Measurements from ENCODE around the gene GNAT1.
"Not testable (repeated sequence)": the region's sequence is repeated elsewhere in the genome, so short reads cannot be mapped to it uniquely, and the experiment has no call there.

GNAT1 gene

GRCh38 chr3:50203809-50204803 lies 12.7 kb downstream of the GNAT1 start:
- no peak for DNase-seq

DNA sequence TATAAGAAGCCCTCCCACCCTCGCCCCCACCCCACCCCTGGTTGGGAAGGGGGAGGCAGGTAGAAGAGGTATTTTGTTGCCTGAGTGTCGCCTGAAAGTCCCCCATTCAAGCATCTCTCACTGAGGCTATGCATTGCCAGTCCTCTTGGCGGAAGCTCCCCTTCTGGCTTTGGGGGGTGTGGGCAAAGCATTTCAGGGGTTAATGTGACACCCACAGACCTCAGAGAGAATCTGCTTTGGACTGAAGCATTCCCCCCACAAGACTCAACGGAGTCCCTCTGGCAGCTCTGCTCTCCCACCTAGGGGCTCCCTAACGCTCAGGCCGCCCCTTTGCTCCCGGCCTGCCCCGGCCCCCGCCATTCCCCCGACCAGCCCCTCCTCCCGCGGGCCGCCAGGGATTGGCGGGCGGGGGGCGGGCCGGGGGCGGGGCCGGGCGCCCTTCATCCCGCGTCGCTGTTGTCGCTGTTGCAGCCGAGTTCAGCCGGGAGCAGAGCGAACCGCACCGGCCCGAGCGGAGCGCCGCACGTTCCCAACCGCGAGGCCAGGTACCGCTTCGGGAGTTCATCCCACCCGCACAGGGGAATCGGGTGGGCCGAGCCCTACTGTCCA lies 13.5 kb downstream of the GNAT1 start, which contains the start of gene SLC38A3:
Gene SLC38A3, plus strand, starts transcription at position 468 of the 609 bp plus-strand sequence. CDS start 8,929 bp downstream, outside the sequence.
- DNase-seq = no peak

GRCh38 chr3:50205413-50206276 lies 14.2 kb downstream of the GNAT1 start:
- no peak for DNase-seq

- DNase-seq = no peak
These were observed 16.1 kb downstream of the GNAT1 start for GRCh38 chr3:50207359-50208042.

DNA sequence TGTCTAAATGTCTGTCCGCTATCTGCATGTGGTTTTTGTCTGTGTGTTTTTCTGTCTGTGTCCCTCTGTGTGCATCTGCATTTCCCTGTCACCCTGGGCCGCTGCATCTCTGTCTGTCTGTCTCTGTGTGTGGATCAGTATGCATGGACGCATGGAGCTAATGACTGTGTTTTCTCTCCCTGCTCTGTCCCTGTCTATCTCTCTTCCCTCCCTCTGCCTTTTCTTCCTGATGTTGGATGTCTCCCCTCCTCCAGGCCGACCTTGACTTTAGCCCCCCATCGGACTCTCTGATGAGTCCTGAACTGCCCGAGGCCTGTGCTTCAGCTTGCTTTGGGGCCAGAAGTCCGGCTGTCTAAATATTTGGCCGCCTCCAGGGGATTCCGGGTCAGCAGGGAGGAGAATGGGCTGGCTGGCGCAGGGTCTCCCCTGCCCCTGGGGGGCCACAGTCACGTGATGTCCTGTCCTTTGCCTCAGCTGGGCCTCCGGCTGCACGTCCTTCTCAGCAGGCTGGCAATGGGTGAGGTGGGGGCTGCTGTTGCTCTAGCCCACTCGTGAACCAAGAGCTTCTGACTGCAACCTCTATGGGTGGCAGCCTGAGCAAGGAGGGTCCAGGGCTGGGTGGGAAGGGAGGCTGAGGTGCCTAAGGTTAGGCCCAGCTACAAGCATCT lies 17.4 kb downstream of the GNAT1 start:
- no peak for DNase-seq

DNA sequence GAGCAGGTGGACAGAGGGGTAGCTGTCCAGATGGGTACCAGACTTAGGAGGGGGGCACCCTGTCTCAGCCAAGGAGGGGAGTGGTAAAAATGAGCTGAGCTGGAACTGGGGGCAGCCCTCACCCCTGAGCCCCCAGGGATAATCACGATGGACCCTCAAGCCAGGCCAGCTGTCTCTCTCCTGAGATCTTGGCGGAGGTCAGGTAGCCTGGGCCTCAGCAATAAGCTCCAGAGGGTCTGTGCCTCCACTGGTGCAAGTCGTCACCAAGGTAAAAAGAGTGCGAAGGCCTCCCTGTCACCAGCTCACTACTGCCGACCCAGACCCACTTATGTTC lies 18.7 kb downstream of the GNAT1 start:
- DNase-seq = no peak

DNA sequence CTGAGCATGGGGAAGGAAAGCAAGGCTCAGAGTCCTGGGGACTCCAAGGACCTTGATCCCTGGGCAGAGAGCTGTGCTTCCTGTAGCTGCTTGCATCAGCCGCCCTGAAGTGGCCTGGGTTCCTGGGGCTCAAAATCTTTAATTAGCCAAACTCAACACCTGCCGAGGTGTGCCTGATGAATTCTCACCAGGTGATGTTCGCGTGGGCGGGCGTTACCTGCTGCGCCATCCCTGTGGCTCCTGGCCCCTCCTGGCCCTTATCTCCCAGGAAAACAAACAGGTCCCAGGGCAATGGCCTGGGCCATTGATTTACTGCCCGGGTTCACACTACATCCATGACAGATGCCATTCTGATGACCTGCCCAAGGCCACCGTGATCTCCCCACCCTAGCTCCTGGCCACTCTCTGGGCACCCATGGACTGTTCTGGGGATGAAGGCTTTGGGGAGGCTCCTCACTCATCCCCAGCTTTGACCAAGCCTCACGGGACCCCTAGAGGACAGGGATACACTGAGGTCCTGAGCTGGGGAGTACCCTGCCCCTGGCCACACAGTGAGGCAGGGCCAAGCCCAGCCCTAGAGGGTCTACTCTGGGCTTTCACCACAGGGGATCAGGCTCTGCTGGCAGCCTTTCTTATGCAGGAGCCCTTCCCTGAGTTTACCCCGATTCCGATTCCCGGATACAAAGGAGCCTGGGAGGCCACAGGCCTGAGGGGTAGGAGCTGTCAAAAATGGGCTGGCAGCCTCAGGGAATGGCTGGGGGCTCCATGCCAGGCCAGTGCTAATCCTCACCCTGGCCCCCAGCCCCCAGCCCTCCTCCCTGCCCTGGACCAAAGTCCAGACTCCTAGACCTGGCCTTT lies 19.3 kb downstream of the GNAT1 start:
- no peak for DNase-seq

- DNase-seq = not testable (repeated sequence)
These were observed 19.9 kb downstream of the GNAT1 start for GRCh38 chr3:50211368-50211717.

- no peak for DNase-seq
These were observed 20.5 kb downstream of the GNAT1 start for GRCh38 chr3:50211930-50212329.

DNA sequence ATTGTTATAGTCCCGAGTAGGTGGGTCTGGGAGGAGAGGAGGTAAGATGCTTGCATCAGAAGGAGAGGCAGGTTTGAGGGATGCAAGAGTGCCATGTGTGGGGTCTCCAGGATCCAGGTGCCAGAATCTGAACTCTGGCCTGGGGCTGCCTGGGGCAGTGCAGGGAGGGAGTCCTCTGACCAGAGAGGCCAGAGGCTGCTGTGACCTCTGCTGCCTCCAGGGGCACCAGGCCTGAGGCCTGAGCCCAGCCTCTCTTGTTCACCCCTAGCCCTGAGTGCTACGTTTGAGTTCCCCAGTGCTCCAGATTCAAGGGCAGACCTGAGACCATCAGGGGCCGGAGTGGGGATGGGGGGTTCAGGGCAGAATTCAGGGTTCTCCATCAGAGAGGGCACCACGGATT lies 21.1 kb downstream of the GNAT1 start:
- no peak for DNase-seq

DNA sequence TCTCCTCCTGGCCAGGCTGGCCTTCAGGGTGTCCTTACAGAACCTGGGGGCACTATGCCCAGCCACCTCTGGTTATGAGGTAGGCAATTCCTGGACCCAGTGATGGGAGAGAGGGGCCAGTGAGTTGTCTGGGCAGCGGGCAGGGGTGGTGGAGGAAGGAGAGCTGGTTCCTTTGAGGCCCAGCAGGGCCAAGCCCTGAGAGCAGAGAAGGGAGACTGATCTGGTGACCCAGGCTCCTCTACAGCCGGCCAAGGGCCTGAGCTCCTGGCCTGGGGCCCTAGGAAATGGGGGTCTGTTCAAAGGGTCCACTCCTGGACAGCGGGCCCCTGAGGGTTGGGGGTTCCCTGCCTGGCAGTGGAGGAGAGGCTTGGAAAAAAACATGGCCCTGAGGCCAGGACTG lies 21.6 kb downstream of the GNAT1 start:
- no peak for DNase-seq

DNA sequence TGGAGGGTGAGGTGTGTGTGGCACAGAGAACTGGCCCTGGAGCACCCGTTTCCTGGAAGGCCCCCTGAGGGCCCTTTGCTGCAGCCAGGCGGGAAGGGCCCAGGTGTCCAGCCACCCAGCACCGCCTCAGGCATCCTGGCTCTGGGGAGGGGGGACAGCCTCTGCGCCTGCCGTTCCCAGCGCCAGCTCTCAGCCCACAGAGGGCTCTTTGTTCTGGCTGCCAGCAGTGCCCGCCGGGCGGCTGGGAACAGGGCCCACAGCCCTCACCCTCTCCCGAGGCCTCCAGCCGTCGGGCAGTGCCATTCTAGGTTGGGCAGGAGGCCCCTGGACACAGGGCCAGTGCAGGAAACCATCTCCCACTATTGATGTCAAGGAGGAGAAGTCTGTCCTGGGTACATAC lies 22.0 kb downstream of the GNAT1 start:
- DNase-seq = no peak

DNA sequence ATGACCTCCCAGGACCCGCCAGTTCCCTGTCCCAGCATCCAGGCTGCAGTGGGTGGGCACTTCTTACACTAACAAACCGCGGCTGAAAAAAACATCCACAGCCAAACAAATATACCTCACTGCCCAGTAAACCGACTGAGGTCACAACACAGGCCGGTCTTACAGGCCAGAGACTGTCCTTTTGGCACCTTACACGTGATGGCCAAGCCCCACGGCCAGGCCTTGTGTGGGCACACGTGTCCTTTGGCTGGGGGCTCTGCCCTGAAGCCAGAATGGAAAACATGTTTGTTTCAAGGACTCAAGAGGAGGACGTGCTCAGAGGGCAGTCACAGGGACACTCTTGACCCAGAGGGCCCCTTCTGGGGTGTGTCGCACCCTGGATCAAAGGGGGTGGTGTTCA lies 23.4 kb downstream of the GNAT1 start:
- DNase-seq = no peak

GRCh38 chr3:50215529-50215928 lies 24.1 kb downstream of the GNAT1 start:
- no peak for DNase-seq

DNA sequence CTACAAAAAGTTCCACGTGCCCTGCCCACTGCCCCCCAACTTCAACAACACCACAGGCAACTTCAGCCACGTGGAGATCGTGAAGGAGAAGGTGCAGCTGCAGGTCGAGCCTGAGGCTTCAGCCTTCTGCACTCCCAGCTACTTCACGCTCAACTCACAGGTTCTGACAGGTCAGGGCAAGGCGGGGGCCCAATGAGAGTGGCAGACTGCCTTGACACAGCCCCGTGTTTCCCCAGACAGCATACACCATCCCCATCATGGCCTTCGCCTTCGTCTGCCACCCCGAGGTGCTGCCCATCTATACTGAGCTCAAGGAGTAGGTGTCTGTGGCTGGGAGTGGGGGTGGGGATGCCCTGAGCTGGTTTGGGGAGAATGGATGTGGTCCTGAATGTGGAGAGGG lies 26.3 kb downstream of the GNAT1 start:
- DNase-seq = no peak

DNA sequence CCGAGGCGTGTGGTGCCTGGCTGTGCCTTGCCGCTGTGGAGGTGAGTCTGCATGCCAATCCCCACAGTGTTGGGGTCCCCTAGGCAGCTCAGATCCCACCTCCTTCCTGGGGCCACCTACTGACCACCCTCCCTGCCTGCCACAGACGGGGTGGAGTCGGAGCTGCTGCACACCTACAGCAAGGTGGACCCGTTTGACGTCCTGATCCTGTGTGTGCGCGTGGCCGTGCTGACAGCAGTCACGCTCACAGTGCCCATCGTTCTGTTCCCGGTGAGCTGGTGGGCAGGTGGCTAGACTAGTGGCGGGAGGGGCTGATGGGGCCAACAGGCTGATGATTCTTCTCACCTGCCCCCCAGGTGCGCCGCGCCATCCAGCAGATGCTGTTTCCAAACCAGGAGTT lies 27.0 kb downstream of the GNAT1 start:
- no peak for DNase-seq

GRCh38 chr3:50219285-50219684 lies 27.9 kb downstream of the GNAT1 start:
- no peak for DNase-seq

DNA sequence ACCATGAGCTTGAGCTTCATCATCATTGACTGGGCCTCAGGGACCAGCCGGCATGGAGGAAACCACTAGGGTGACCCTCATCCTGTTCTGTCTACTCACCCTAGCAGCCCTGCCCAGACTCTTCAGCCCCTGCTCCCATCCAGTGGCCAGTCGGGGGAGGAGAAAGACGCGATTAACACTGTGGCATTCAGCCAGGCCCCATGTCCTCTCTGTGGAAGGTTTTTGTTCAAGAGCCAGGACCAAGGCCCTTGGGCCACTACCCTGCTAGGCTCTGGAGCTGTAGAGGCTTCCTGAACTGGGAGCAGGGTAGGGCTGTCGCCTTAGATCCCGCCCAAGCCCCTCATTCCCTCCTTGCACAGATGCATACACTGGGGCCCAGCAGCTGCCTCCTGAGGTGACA lies 28.7 kb downstream of the GNAT1 start:
- DNase-seq = no peak

GRCh38 chr3:50221051-50221410 lies 29.6 kb downstream of the GNAT1 start:
- no peak for DNase-seq

DNA sequence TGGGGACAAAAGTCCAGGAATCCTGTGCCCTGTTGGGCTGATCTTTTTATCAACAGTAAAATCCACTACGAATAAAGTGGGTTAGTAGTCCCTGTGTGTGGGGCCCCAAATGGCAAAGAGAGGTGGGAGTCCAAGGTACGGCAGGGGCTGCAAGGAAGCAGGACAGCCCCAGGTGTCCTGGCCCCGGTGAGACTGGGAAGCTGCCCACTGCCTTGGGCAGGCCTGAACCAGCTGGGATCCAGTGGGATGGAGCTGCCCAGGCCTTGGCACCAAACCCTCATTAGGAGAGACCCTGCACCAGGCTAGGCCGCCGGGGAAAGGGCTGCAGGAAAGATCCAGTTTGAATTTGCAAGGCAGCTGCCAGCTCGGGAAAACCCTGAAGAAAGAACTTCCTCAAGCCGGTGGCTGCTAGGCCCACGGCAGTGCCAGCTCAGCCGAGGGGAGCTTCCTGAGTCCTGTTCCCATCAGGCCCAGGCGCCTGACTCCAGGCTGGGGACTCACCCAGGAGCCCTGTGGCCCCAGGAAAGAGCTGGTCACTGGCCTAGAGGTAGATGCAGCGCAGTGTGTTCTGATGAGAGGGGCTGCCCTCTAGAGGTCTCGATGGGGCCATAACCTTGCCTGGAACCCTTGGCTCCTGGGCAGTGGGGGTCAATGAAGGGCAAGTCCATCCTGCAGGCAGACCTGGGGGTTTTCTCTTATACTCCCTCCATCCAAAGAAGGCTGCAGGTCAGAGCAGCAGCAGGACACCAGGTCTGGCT lies 30.2 kb downstream of the GNAT1 start:
- no peak for DNase-seq

DNA sequence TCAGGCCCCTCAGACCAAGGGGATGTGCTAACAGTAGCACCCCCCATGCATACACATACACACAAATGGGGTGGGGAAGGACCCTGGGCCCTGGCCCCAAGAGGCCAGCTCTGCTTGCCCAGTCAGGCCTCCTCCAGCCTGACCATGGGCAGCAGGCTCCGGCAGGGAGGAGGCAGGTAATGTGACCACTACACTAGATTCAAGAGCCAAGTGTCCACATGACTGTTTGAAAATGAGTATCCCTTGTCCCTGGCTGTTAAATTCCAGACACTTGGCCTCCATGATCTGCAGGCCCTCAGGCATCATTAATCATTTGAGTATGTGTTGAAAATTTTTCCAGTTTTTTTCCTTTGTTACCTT lies 30.7 kb downstream of the GNAT1 start:
- DNase-seq = no peak

All from COR-L47 (cell line).